ENCODE results near the gene TNIK.

- TF ChIP-seq TAF1 (IDR thresholded peaks at IDR 0.05; ENCODE audit: borderline replicate concordance, low read depth, low read length) (no peak), POLR2A (IDR thresholded peaks at IDR 0.05; ENCODE audit: low read depth, low read length) (no peak), POLR2AphosphoS5 (IDR thresholded peaks at IDR 0.05; ENCODE audit: low read depth, low read length) (no peak)
These were observed 432.0 kb downstream of the TNIK start for GRCh38 chr3:171028025-171028778.

Measured in GM12892 (cell line).